ENCODE data around the gene FHIT.
A peak's percentile ranks its signal among the peaks of the same experiment; 100 is the strongest.
"Not testable (repeated sequence)": the region's sequence is repeated elsewhere in the genome, so short reads cannot be mapped to it uniquely, and the experiment has no call there.

The FHIT gene

DNA sequence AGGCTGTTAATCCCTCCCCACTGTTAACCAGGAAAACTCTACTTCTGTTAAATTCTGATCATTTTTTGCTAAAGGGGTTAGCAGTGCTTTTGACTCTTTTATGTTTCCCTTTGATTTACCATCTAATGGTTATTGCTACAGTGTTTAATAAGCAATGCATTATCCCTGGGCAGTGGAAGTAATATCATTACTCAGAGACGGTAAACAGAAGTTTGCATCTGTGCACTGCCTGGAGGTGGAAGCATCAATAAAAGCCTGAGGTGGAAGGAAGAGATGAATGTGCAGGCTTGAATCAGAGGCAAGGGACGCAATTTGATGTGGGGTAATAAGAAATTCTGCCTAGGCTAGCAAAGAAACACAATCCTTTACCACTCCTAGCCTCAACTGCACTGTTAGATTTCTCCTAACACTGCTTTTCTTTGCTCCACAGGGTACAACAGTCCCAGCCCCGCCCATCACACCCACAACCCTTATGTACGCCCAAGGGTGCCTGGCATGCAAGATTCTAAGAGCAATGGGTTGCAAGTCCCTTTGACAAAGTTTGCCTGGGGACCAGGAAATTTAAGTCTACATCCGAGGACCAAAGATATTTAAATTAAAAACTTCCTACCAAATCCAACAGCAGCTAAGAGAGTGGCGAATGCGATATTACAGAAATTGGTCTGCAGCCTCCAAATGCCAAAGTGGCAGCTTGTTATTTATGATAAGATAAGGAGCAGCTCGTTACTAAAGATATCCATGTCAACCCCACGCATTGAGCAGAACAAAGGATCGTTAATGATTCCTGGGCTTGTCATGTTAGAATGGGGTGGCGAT lies 261.4 kb downstream of the FHIT start:
- Mint-ChIP-seq H3K4me1 (no peaks in the 10 kb centered on the region), H3K9me3 (peaks cover 0 to 7% of the 10 kb centered on the region in 2 donors), H3K4me3 (no peak overlapping the region), H3K27me3 (no peaks in the 10 kb centered on the region), H3K27ac (no peak overlapping the region)
- DNase-seq = no peak
- ATAC-seq = no peak

DNA sequence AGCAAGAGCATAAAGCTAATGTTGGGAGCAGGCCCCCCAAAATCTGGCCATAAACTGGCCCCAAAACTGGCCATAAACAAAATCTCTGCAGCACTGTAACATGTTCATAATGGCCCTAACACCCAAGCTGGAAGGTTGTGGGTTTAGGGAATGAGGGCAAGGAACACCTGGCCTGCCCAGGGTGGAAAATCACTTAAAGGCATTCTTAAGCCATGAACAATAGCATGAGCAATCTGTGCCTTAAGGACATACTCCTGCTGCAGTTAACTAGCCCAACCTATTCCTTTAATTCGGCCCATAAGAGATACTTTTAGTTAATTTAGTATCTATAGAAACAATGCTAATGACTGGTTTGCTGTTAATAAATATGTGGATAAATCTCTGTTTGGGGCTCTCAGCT lies 264.1 kb downstream of the FHIT start:
- DNase-seq, H3K9me3 Mint-ChIP-seq, H3K27ac Mint-ChIP-seq, H3K4me3 Mint-ChIP-seq, H3K27me3 Mint-ChIP-seq, ATAC-seq, H3K4me1 Mint-ChIP-seq: not testable (repeated sequence)

DNA sequence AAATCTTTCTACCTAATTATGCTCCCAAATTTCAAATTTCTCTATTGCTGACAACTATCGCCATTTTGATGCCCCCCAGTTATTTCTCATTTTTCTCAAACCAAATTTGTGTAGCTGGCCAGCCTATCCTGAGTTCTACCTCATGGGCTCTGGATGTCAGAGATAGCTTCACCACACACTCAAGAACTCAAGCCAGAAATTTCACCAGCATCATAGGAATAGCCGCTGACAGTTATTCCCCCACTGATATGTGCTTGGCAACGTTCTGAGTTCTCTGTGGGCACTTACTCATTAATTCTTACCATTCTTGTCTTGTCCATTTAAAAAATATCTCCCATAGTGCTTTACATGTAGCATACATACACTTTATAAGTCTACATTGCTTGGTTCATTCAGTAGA lies 264.7 kb downstream of the FHIT start:
- DNase-seq (no peak), ATAC-seq (no peak)
- H3K9me3 Mint-ChIP-seq = peaks cover 3 to 7% of the 10 kb centered on the region in 2 donors
- no peaks in the 10 kb centered on the region for H3K4me1 Mint-ChIP-seq
- no peak overlapping the region for H3K27ac Mint-ChIP-seq
- no peaks in the 10 kb centered on the region for H3K27me3 Mint-ChIP-seq
- H3K4me3 Mint-ChIP-seq = no peak overlapping the region

- DNase-seq (no peak), ATAC-seq (no peak)
- Mint-ChIP-seq H3K4me1 (peaks cover 6% of the 10 kb centered on the region), H3K9me3 (peaks cover 3 to 7% of the 10 kb centered on the region in 2 donors), H3K27me3 (no peaks in the 10 kb centered on the region), H3K4me3 (no peak overlapping the region), H3K27ac (no peak overlapping the region)
These were observed 267.3 kb downstream of the FHIT start for GRCh38 chr3:60983906-60984305.

GRCh38 chr3:60980342-60980692 lies 270.9 kb downstream of the FHIT start:
- H3K4me1 Mint-ChIP-seq = peaks cover 6% of the 10 kb centered on the region

GRCh38 chr3:60979461-60980341 lies 271.6 kb downstream of the FHIT start:
- ATAC-seq = no peak

More at GRCh38 chr3:60980342-60980692, 270.9 kb downstream of the FHIT start:
- DNase-seq (no peak), ATAC-seq (no peak)
- Mint-ChIP-seq H3K27ac (peak overlapping the region in 1 of 2 donors; percentile 0), H3K4me3 (no peak overlapping the region), H3K9me3 (peaks cover 0 to 7% of the 10 kb centered on the region in 2 donors), H3K27me3 (no peaks in the 10 kb centered on the region)

DNA sequence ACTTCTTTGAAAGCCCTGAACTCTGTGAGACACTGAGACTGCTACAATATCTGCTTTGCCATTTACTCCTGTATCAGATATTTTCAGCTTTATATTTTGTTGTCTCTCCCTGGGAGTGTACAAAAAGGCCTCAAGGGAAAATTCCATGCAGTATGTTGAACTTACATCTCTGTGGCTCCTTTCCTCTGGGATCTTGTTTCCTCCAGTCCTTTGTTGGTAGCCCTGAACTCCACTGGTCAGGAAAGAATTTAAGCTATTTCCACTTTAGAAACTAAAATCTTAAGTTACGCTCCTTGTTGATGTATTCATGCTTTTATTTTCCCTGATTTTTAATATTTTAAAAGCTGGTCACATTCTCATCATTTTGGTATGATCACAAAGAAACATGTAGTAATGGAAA lies 277.9 kb downstream of the FHIT start:
- Mint-ChIP-seq H3K4me3 (no peak overlapping the region), H3K27ac (no peak overlapping the region), H3K4me1 (no peaks in the 10 kb centered on the region), H3K27me3 (no peaks in the 10 kb centered on the region), H3K9me3 (peaks cover 13 to 15% of the 10 kb centered on the region in 2 donors)
- DNase-seq = no peak
- no peak for ATAC-seq

More at GRCh38 chr3:60979461-60980341, 271.6 kb downstream of the FHIT start:
- Mint-ChIP-seq H3K4me1 (peaks cover 6% of the 10 kb centered on the region), H3K9me3 (peaks cover 0 to 7% of the 10 kb centered on the region in 2 donors), H3K27me3 (no peaks in the 10 kb centered on the region), H3K4me3 (no peak overlapping the region), H3K27ac (peak overlapping the region in 1 of 2 donors; percentile 7)
- no peak for DNase-seq

GRCh38 chr3:60972599-60972998 lies 278.7 kb downstream of the FHIT start:
- DNase-seq = no peak
- H3K4me3 Mint-ChIP-seq = no peak overlapping the region
- H3K27me3 Mint-ChIP-seq = no peaks in the 10 kb centered on the region
- H3K27ac Mint-ChIP-seq = peak overlapping the region in 1 of 2 donors; percentile 88
- H3K4me1 Mint-ChIP-seq = no peaks in the 10 kb centered on the region
- no peak for ATAC-seq
- peaks cover 13 to 15% of the 10 kb centered on the region in 2 donors for H3K9me3 Mint-ChIP-seq

DNA sequence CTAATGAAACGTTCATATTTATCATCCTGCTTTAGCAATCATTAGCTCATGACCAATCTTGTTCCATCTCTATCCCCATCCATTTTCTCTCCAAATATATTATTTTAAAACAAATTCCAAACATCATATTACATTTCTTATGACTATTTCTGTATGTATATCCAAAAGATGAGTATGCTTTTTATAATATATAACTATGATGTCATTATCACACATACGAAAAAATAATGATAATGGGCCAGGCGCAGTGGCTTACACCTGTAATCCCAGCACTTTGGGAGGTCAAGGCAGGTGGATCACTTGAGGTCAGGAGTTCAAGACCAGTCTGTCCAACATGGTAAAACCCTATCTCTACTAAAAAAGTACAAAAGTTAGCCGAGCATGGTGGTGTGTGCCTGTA lies 280.4 kb downstream of the FHIT start:
- Mint-ChIP-seq H3K9me3 (peaks cover 12 to 22% of the 10 kb centered on the region in 2 donors), H3K4me3 (no peak overlapping the region)

DNA sequence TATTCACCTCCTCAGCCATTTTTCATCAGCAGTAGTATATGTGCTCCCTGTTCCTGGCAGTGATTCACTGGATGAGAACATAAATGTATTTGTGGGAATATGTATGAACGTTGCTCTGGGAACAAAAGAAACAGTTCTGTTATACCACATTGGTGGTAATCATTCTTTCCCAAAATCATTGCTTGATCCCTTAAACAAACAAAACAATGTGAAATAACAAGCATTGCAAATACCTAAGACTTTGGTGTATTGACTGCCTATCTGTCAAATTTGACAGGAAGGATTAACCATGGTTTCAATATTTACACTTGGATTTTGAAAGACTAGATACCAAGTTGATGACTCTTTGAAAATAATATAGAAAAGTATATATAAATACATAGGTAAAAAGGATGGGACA lies 284.1 kb downstream of the FHIT start:
- Mint-ChIP-seq H3K27ac (no peak overlapping the region), H3K4me1 (no peaks in the 10 kb centered on the region), H3K9me3 (peaks cover 24 to 42% of the 10 kb centered on the region in 2 donors), H3K4me3 (no peak overlapping the region), H3K27me3 (no peaks in the 10 kb centered on the region)
- ATAC-seq (no peak), DNase-seq (no peak)

More for the DNA sequence above, 280.4 kb downstream of the FHIT start:
- no peaks in the 10 kb centered on the region for H3K27me3 Mint-ChIP-seq
- H3K4me1 Mint-ChIP-seq = no peaks in the 10 kb centered on the region
- DNase-seq (no peak), ATAC-seq (no peak)
- no peak overlapping the region for H3K27ac Mint-ChIP-seq

DNA sequence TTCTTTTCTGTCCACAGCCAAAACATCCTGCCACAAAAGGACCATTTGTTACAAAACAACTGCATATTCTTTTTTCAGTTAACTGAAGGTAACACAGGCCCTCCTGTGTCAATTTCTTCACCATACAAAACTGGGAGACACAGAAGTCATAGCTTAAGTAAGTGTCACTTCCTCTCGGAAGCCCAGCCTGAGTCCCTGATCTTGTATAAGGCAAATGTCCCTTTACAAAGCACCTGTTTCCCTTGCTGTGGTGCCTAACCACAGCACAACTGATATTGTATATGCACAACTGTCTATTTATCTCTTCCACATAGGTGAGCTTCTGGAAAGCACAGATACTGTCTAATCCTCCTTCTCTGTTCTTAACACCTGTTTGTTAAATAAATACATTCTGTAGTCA lies 293.7 kb downstream of the FHIT start:
- H3K4me1 Mint-ChIP-seq = no peaks in the 10 kb centered on the region
- peaks cover 36 to 54% of the 10 kb centered on the region in 2 donors for H3K9me3 Mint-ChIP-seq
- ATAC-seq (no peak), DNase-seq (no peak)
- H3K27me3 Mint-ChIP-seq = no peaks in the 10 kb centered on the region
- no peak overlapping the region for H3K4me3 Mint-ChIP-seq
- H3K27ac Mint-ChIP-seq = no peak overlapping the region

- no peak for ATAC-seq
- no peaks in the 10 kb centered on the region for H3K4me1 Mint-ChIP-seq
- no peak overlapping the region for H3K27ac Mint-ChIP-seq
- no peaks in the 10 kb centered on the region for H3K27me3 Mint-ChIP-seq
- DNase-seq = no peak
- H3K9me3 Mint-ChIP-seq = peaks cover 34 to 47% of the 10 kb centered on the region in 2 donors
- no peak overlapping the region for H3K4me3 Mint-ChIP-seq
These were observed 294.5 kb downstream of the FHIT start for GRCh38 chr3:60956729-60957128.

GRCh38 chr3:60955034-60955433 lies 296.2 kb downstream of the FHIT start:
- no peak overlapping the region for H3K27ac Mint-ChIP-seq
- no peaks in the 10 kb centered on the region for H3K4me1 Mint-ChIP-seq
- H3K27me3 Mint-ChIP-seq = no peaks in the 10 kb centered on the region
- no peak for ATAC-seq
- no peak for DNase-seq
- H3K9me3 Mint-ChIP-seq = peaks cover 31 to 36% of the 10 kb centered on the region in 2 donors
- H3K4me3 Mint-ChIP-seq = no peak overlapping the region

GRCh38 chr3:60954048-60954447 lies 297.2 kb downstream of the FHIT start:
- Mint-ChIP-seq H3K27ac (no peak overlapping the region), H3K9me3 (peaks cover 25 to 28% of the 10 kb centered on the region in 2 donors), H3K27me3 (no peaks in the 10 kb centered on the region), H3K4me3 (no peak overlapping the region), H3K4me1 (no peaks in the 10 kb centered on the region)
- ATAC-seq (no peak), DNase-seq (no peak)

- H3K27me3 Mint-ChIP-seq = no peaks in the 10 kb centered on the region
- H3K4me1 Mint-ChIP-seq = no peaks in the 10 kb centered on the region
- peak overlapping the region in 1 of 2 donors; percentile 4 for H3K27ac Mint-ChIP-seq
- ATAC-seq (no peak), DNase-seq (no peak)
- peaks cover 25 to 28% of the 10 kb centered on the region in 2 donors for H3K9me3 Mint-ChIP-seq
- no peak overlapping the region for H3K4me3 Mint-ChIP-seq
These were observed 297.9 kb downstream of the FHIT start for GRCh38 chr3:60953351-60953750.

DNA sequence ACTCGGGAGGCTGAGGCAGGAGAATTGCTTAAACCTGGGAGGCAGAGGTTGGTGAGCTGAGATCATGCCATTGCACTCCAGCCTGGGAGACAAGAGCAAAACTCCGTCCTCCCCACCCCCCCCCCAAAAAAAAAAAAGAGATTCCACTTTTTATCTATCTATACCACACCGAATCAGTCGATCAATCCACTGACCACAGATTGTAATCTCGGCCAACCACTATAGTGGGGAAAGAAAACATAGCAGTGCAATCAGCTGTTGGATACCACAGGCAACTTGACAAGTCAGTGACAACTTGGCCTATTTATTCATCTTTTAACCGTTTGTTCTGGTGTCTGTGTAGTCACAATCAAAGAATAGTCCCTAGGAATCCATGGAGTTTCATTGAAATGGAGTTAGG lies 299.2 kb downstream of the FHIT start:
- H3K27me3 Mint-ChIP-seq = no peaks in the 10 kb centered on the region
- no peak overlapping the region for H3K27ac Mint-ChIP-seq
- H3K9me3 Mint-ChIP-seq = peaks cover 19 to 21% of the 10 kb centered on the region in 2 donors
- no peak for ATAC-seq
- no peak overlapping the region for H3K4me3 Mint-ChIP-seq
- H3K4me1 Mint-ChIP-seq = no peaks in the 10 kb centered on the region
- DNase-seq = no peak
